ENCODE data around the gene LIMA1.

LIMA1 gene

GRCh38 chr12:50186681-50187080 is 96.6 kb downstream of the LIMA1 start:
- H3K27me3 Mint-ChIP-seq, result no peaks in the 10 kb centered on the region
- no peak for DNase-seq
- H3K4me3 Mint-ChIP-seq, result peak overlapping the region; percentile 64
- H3K9me3 Mint-ChIP-seq, result no peaks in the 10 kb centered on the region
- peaks cover 58% of the 10 kb centered on the region for H3K4me1 Mint-ChIP-seq (ENCODE audit: low read depth)
- peak overlapping the region; percentile 96 for H3K27ac Mint-ChIP-seq
- peaks cover 85% of the 10 kb centered on the region for H3K36me3 Mint-ChIP-seq (ENCODE audit: low read depth)

GRCh38 chr12:50185970-50186663 is 97.2 kb downstream of the LIMA1 start:
- peaks cover 60% of the 10 kb centered on the region for H3K4me1 Mint-ChIP-seq (ENCODE audit: low read depth)
- no peaks in the 10 kb centered on the region for H3K27me3 Mint-ChIP-seq
- no peak for DNase-seq
- H3K9me3 Mint-ChIP-seq, result no peaks in the 10 kb centered on the region
- H3K36me3 Mint-ChIP-seq (ENCODE audit: low read depth), result peaks cover 85% of the 10 kb centered on the region
- H3K27ac Mint-ChIP-seq, result peak overlapping the region; percentile 96
- H3K4me3 Mint-ChIP-seq, result no peak overlapping the region

GRCh38 chr12:50185301-50185895 is 97.9 kb downstream of the LIMA1 start:
- Mint-ChIP-seq H3K9me3 (no peaks in the 10 kb centered on the region), H3K4me3 (peak overlapping the region; percentile 8), H3K27me3 (no peaks in the 10 kb centered on the region), H3K4me1 (ENCODE audit: low read depth) (peaks cover 60% of the 10 kb centered on the region), H3K36me3 (ENCODE audit: low read depth) (peaks cover 83% of the 10 kb centered on the region), H3K27ac (peak overlapping the region; percentile 96)
- DNase-seq, result no peak

- Mint-ChIP-seq H3K4me1 (ENCODE audit: low read depth) (peaks cover 57% of the 10 kb centered on the region), H3K9me3 (no peaks in the 10 kb centered on the region), H3K27me3 (no peaks in the 10 kb centered on the region), H3K27ac (peak overlapping the region; percentile 64), H3K36me3 (ENCODE audit: low read depth) (peaks cover 84% of the 10 kb centered on the region), H3K4me3 (no peak overlapping the region)
- no peak for DNase-seq
These were observed 99.1 kb downstream of the LIMA1 start for GRCh38 chr12:50184261-50184660.

- Mint-ChIP-seq H3K4me1 (ENCODE audit: low read depth) (peaks cover 39% of the 10 kb centered on the region), H3K4me3 (no peak overlapping the region), H3K9me3 (no peaks in the 10 kb centered on the region), H3K27ac (peak overlapping the region; percentile 32), H3K36me3 (ENCODE audit: low read depth) (peaks cover 84% of the 10 kb centered on the region), H3K27me3 (no peaks in the 10 kb centered on the region)
- no peak for DNase-seq
These were observed 100.9 kb downstream of the LIMA1 start for GRCh38 chr12:50182461-50182860.

GRCh38 chr12:50181691-50182090 is 101.6 kb downstream of the LIMA1 start:
- H3K27ac Mint-ChIP-seq, result peak overlapping the region; percentile 63
- H3K4me3 Mint-ChIP-seq, result no peak overlapping the region
- no peaks in the 10 kb centered on the region for H3K27me3 Mint-ChIP-seq
- H3K4me1 Mint-ChIP-seq (ENCODE audit: low read depth), result peaks cover 31% of the 10 kb centered on the region
- peaks cover 87% of the 10 kb centered on the region for H3K36me3 Mint-ChIP-seq (ENCODE audit: low read depth)
- no peak for DNase-seq
- H3K9me3 Mint-ChIP-seq, result no peaks in the 10 kb centered on the region

GRCh38 chr12:50175716-50176026 is 107.6 kb downstream of the LIMA1 start:
- Mint-ChIP-seq H3K4me1 (ENCODE audit: low read depth) (no peaks in the 10 kb centered on the region), H3K36me3 (ENCODE audit: low read depth) (peaks cover 43% of the 10 kb centered on the region), H3K27ac (no peak overlapping the region), H3K4me3 (no peak overlapping the region), H3K9me3 (no peaks in the 10 kb centered on the region), H3K27me3 (no peaks in the 10 kb centered on the region)
- DNase-seq, result no peak

GRCh38 chr12:50174971-50175715 is 108.2 kb downstream of the LIMA1 start:
- H3K4me1 Mint-ChIP-seq (ENCODE audit: low read depth), result no peaks in the 10 kb centered on the region
- no peaks in the 10 kb centered on the region for H3K9me3 Mint-ChIP-seq
- H3K27ac Mint-ChIP-seq, result no peak overlapping the region
- no peak for DNase-seq
- peaks cover 38% of the 10 kb centered on the region for H3K36me3 Mint-ChIP-seq (ENCODE audit: low read depth)
- H3K4me3 Mint-ChIP-seq, result no peak overlapping the region
- no peaks in the 10 kb centered on the region for H3K27me3 Mint-ChIP-seq

GRCh38 chr12:50167049-50167828 is 116.1 kb downstream of the LIMA1 start, which contains the start of gene CERS5:
Gene CERS5 (minus strand): TSS chr12:50167369. CDS start chr12:50167297, 72 bp downstream.
- Mint-ChIP-seq H3K9me3 (no peaks in the 10 kb centered on the region), H3K27me3 (no peaks in the 10 kb centered on the region), H3K36me3 (ENCODE audit: low read depth) (peaks cover 20% of the 10 kb centered on the region), H3K27ac (peak within 1 kb of the TSS; percentile 97), H3K4me1 (ENCODE audit: low read depth) (peaks cover 30% of the 10 kb centered on the region), H3K4me3 (peak within 1 kb of the TSS; percentile 87)
- peak; percentile 98 for DNase-seq

GRCh38 chr12:50166799-50167048 is 116.6 kb downstream of the LIMA1 start:
- H3K27ac Mint-ChIP-seq, result peak overlapping the region; percentile 97
- H3K4me1 Mint-ChIP-seq (ENCODE audit: low read depth), result peaks cover 32% of the 10 kb centered on the region
- peak overlapping the region; percentile 87 for H3K4me3 Mint-ChIP-seq
- DNase-seq, result peak; percentile 78
- H3K9me3 Mint-ChIP-seq, result no peaks in the 10 kb centered on the region
- H3K27me3 Mint-ChIP-seq, result no peaks in the 10 kb centered on the region
- H3K36me3 Mint-ChIP-seq (ENCODE audit: low read depth), result peaks cover 20% of the 10 kb centered on the region

GRCh38 chr12:50164963-50165362 is 118.4 kb downstream of the LIMA1 start:
- Mint-ChIP-seq H3K4me1 (ENCODE audit: low read depth) (peaks cover 43% of the 10 kb centered on the region), H3K9me3 (no peaks in the 10 kb centered on the region), H3K36me3 (ENCODE audit: low read depth) (peaks cover 20% of the 10 kb centered on the region), H3K27ac (peak overlapping the region; percentile 97), H3K4me3 (peak overlapping the region; percentile 87), H3K27me3 (no peaks in the 10 kb centered on the region)
- no peak for DNase-seq

- Mint-ChIP-seq H3K4me3 (no peak overlapping the region), H3K4me1 (ENCODE audit: low read depth) (peaks cover 52% of the 10 kb centered on the region), H3K27me3 (no peaks in the 10 kb centered on the region), H3K36me3 (ENCODE audit: low read depth) (peaks cover 35% of the 10 kb centered on the region), H3K27ac (peak overlapping the region; percentile 40), H3K9me3 (no peaks in the 10 kb centered on the region)
- DNase-seq, result no peak
These were observed 121.1 kb downstream of the LIMA1 start for GRCh38 chr12:50162230-50162629.

- peaks cover 29% of the 10 kb centered on the region for H3K36me3 Mint-ChIP-seq (ENCODE audit: low read depth)
- no peaks in the 10 kb centered on the region for H3K9me3 Mint-ChIP-seq
- H3K4me1 Mint-ChIP-seq (ENCODE audit: low read depth), result peaks cover 50% of the 10 kb centered on the region
- no peaks in the 10 kb centered on the region for H3K27me3 Mint-ChIP-seq
- peak overlapping the region; percentile 6 for H3K27ac Mint-ChIP-seq
- no peak overlapping the region for H3K4me3 Mint-ChIP-seq
- DNase-seq, result no peak
These were observed 122.7 kb downstream of the LIMA1 start for GRCh38 chr12:50160643-50161042.

GRCh38 chr12:50157259-50157658 is 126.1 kb downstream of the LIMA1 start:
- peaks cover 34% of the 10 kb centered on the region for H3K36me3 Mint-ChIP-seq (ENCODE audit: low read depth)
- H3K4me1 Mint-ChIP-seq (ENCODE audit: low read depth), result peaks cover 38% of the 10 kb centered on the region
- peak overlapping the region; percentile 63 for H3K27ac Mint-ChIP-seq
- no peaks in the 10 kb centered on the region for H3K27me3 Mint-ChIP-seq
- no peak overlapping the region for H3K4me3 Mint-ChIP-seq
- H3K9me3 Mint-ChIP-seq, result no peaks in the 10 kb centered on the region
- DNase-seq, result no peak

Data from activated T-cell treated with anti-CD3 and anti-CD28 coated beads, Interleukin-2, amount 50 U/mL, for 24 hours (primary cell).